ENCODE data around the gene CNGA3.

CNGA3 gene

DNA sequence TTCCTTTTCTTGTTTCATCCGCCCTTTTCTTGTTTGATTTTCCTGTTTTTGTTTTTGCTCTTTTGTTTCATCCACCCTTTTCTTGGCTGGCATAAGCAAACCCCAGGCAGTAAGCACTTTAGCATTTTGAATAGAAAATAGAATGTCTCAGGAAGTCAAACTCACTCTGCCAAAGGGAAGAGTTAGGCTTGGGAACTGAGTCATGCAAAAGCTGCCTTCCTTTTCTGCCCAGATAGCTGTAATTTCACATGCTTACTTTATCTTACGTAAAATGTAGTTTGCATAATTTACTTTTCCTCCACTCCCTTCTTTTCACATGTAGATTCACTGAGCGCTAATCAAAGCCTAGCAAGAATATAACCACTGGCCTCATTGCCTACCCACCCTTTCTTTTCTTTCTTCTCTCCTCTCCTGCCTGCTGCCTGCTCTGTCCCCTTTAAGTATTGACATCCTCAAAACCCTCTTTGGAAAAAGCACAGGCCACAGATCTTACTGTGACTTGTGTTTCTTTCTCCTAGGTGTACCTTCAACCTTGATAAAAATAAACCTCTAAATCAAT is 48.4 kb downstream of the CNGA3 start:
- TF ChIP-seq, protein P1, sequence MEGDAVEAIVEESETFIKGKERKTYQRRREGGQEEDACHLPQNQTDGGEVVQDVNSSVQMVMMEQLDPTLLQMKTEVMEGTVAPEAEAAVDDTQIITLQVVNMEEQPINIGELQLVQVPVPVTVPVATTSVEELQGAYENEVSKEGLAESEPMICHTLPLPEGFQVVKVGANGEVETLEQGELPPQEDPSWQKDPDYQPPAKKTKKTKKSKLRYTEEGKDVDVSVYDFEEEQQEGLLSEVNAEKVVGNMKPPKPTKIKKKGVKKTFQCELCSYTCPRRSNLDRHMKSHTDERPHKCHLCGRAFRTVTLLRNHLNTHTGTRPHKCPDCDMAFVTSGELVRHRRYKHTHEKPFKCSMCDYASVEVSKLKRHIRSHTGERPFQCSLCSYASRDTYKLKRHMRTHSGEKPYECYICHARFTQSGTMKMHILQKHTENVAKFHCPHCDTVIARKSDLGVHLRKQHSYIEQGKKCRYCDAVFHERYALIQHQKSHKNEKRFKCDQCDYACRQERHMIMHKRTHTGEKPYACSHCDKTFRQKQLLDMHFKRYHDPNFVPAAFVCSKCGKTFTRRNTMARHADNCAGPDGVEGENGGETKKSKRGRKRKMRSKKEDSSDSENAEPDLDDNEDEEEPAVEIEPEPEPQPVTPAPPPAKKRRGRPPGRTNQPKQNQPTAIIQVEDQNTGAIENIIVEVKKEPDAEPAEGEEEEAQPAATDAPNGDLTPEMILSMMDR (IDR thresholded peaks at IDR 0.05; ENCODE audit: insufficient read depth, low read length, poor library complexity, severe bottlenecking), result no peak
- no peak overlapping the region for H3K4me3 ChIP-seq (replicated peaks; ENCODE audit: low read depth, low read length)
- H3K27me3 ChIP-seq (replicated peaks; ENCODE audit: control insufficient read depth, insufficient read depth, low read length), result no peaks in the 10 kb centered on the region
- H3K36me3 ChIP-seq (ENCODE audit: control insufficient read depth, insufficient read depth, low read length), result no peaks in the 10 kb centered on the region
- no peak for DNase-seq (ENCODE audit: extremely low read depth, insufficient read length)

DNA sequence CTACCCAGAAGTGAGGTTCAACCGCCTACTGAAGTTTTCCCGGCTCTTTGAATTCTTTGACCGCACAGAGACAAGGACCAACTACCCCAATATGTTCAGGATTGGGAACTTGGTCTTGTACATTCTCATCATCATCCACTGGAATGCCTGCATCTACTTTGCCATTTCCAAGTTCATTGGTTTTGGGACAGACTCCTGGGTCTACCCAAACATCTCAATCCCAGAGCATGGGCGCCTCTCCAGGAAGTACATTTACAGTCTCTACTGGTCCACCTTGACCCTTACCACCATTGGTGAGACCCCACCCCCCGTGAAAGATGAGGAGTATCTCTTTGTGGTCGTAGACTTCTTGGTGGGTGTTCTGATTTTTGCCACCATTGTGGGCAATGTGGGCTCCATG is 49.7 kb downstream of the CNGA3 start:
- TF ChIP-seq, protein P1 (IDR thresholded peaks at IDR 0.05; ENCODE audit: insufficient read depth, low read length, poor library complexity, severe bottlenecking), result no peak
- no peaks in the 10 kb centered on the region for H3K36me3 ChIP-seq (ENCODE audit: control insufficient read depth, insufficient read depth, low read length)
- DNase-seq (ENCODE audit: extremely low read depth, insufficient read length), result no peak
- no peak overlapping the region for H3K4me3 ChIP-seq (replicated peaks; ENCODE audit: low read depth, low read length)
- no peaks in the 10 kb centered on the region for H3K27me3 ChIP-seq (replicated peaks; ENCODE audit: control insufficient read depth, insufficient read depth, low read length)

DNA sequence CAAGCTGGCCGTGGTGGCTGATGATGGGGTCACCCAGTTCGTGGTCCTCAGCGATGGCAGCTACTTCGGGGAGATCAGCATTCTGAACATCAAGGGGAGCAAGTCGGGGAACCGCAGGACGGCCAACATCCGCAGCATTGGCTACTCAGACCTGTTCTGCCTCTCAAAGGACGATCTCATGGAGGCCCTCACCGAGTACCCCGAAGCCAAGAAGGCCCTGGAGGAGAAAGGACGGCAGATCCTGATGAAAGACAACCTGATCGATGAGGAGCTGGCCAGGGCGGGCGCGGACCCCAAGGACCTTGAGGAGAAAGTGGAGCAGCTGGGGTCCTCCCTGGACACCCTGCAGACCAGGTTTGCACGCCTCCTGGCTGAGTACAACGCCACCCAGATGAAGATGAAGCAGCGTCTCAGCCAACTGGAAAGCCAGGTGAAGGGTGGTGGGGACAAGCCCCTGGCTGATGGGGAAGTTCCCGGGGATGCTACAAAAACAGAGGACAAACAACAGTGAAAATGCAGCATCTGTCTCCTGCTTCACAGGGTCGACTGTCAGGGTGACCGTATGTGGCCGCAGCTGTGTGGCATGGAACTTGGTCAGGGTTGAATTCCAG is 50.6 kb downstream of the CNGA3 start:
- Histone ChIP-seq H3K27me3 (replicated peaks; ENCODE audit: control insufficient read depth, insufficient read depth, low read length) (no peaks in the 10 kb centered on the region), H3K4me3 (replicated peaks; ENCODE audit: low read depth, low read length) (no peak overlapping the region), H3K36me3 (ENCODE audit: control insufficient read depth, insufficient read depth, low read length) (no peaks in the 10 kb centered on the region)
- DNase-seq (ENCODE audit: extremely low read depth, insufficient read length), result no peak
- TF ChIP-seq, protein P1 (IDR thresholded peaks at IDR 0.05; ENCODE audit: insufficient read depth, low read length, poor library complexity, severe bottlenecking), result no peak

DNA sequence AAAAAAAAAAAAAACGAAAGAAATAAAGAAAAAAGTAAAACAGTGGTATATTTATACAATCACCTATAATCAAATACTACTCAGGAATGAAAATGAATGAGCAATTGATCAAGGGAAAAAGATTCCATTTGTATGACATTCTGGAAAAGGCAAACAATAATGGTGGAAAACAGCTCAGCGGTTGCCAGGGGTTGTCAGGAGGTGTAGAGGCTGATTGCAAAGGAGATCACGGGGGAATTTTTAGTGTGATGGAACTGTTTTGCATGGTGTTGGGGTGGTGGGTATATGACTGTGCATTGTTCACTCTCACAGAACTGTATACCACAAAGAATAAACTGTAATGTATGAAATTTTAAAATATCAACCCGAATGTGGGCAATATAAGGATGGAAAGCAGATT is 52.9 kb downstream of the CNGA3 start:
- Histone ChIP-seq H3K36me3 (ENCODE audit: control insufficient read depth, insufficient read depth, low read length) (no peaks in the 10 kb centered on the region), H3K4me3 (replicated peaks; ENCODE audit: low read depth, low read length) (no peak overlapping the region), H3K27me3 (replicated peaks; ENCODE audit: control insufficient read depth, insufficient read depth, low read length) (no peaks in the 10 kb centered on the region)
- TF ChIP-seq, protein P1 (IDR thresholded peaks at IDR 0.05; ENCODE audit: insufficient read depth, low read length, poor library complexity, severe bottlenecking), result no peak
- no peak for DNase-seq (ENCODE audit: extremely low read depth, insufficient read length)

DNA sequence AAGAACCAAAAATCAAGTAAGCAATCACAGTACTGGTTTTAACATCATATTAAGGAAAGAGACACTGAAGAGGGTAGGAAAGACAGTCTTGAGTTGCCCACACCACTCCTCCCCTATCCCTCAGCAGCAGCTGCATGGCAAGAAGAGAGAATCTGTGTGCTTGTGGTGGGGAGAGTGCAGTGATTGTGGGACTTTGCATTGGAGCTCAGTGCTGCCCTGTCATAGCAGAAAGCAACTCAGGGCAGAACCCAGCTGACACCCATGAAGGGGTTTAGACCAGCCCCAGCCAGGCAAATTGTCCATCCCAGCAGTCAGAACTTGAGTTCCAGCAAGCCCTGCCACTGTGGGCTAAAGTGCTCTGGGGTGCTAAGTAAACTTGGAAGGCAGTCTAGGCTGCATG is 57.6 kb downstream of the CNGA3 start:
- DNase-seq (ENCODE audit: extremely low read depth, insufficient read length), result no peak
- Histone ChIP-seq H3K36me3 (ENCODE audit: control insufficient read depth, insufficient read depth, low read length) (no peaks in the 10 kb centered on the region), H3K4me3 (replicated peaks; ENCODE audit: low read depth, low read length) (no peak overlapping the region), H3K27me3 (replicated peaks; ENCODE audit: control insufficient read depth, insufficient read depth, low read length) (no peaks in the 10 kb centered on the region)
- TF ChIP-seq, protein P1 (IDR thresholded peaks at IDR 0.05; ENCODE audit: insufficient read depth, low read length, poor library complexity, severe bottlenecking), result no peak
